ENCODE results near the gene SPTBN1.

SPTBN1 gene

GRCh38 chr2:54558188-54559005 lies 102.3 kb downstream of the SPTBN1 start:
- peak; percentile 45 for DNase-seq

DNA sequence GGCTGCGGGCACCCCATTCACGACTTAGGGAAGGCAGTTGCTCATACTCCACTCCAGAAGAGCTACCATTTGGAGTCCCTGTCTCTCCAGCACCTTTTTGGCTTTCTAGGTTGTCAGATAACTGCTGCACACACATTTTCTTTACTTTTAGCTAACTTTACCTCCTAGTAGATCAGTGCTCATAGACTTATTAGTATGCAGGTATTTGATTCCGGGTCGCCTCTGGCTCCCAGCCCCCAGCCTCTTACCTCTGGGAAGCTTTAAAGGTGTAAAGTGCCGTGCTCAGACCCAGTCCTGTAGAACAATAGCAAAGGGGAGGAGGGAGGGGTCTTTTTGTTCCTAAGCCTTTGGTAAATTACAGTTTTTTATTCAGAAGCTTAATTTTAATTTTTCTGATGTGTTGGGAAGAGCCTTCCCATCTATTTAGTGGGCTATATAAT lies 102.9 kb downstream of the SPTBN1 start:
- DNase-seq, result no peak

GRCh38 chr2:54559593-54560145 lies 103.5 kb downstream of the SPTBN1 start:
- DNase-seq, result no peak

DNA sequence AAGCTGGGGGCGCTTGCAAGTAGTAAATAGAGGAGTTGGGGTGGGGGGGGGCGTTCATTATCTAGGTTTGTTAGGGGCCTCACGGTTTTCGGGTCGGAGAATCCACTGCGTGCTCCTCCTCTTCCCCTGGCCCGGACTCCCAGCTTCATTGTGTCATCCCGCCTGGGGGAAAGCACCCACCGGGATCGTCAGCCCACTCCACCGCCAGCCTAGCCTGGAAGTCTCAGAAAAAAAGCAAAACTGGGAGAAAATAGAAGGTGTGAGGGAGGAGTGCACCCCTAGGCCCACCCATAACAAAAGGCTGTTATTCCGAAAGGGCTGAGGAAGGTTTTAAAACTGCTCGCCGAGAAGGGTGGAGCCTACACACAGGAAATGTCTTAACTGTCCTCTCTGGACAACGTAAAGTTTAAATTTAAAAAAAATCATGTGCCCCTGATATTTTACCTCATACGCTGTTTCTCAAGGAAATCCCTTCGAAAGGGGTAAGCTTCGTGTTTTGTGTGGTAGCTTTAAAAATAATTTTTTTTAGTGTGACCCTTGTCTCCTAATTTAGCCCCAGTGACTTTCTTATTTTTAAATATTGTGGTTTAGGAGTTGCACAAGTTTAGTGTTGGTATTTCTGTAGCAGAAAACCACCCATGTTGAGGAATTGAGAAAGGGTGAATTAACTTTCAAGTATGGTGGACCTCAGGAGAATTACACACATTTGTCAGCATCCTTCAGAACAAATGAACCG lies 104.2 kb downstream of the SPTBN1 start:
- DNase-seq, result no peak

GRCh38 chr2:54561010-54561409 lies 104.9 kb downstream of the SPTBN1 start:
- no peak for DNase-seq

DNA sequence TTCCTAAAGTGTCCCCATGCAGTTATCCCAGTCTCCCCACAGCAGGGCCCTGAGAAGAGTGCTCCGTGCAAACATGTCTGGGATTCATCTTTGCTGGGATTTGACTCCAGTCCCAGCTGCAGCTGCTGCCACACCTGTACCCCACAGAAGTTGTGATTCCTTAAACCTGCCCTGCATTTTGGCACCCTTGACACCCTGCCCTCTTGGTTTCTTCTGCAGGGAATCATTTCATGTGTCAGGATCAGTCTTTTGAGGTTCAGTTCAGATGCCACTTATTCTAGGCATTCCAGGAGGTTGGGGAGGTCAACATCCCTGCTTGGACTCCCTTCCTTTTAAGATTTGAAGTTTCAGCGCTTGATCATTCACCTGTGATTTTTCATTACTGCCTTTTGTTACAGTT lies 108.3 kb downstream of the SPTBN1 start:
- no peak for DNase-seq

GRCh38 chr2:54565551-54565950 lies 109.4 kb downstream of the SPTBN1 start:
- DNase-seq, result no peak

DNA sequence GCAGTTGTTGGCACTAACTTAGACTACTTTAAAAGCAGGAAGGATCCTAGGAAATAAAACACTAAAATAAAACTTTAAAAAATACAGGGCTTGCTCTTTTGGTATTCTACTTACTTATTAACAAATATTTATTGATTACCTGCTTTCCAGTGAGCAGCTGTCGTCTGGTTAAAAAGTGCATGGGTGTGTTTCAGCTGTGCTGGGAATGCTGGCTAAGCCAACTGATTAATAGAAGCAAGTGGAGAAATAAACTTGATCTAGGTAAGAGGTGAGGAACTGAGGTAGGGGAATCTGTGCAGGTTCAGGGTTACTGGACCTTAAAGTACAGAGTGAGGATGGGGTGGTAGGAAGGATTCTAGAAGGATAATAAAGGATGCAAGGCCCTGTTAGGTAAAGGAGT lies 110.8 kb downstream of the SPTBN1 start:
- no peak for DNase-seq

DNA sequence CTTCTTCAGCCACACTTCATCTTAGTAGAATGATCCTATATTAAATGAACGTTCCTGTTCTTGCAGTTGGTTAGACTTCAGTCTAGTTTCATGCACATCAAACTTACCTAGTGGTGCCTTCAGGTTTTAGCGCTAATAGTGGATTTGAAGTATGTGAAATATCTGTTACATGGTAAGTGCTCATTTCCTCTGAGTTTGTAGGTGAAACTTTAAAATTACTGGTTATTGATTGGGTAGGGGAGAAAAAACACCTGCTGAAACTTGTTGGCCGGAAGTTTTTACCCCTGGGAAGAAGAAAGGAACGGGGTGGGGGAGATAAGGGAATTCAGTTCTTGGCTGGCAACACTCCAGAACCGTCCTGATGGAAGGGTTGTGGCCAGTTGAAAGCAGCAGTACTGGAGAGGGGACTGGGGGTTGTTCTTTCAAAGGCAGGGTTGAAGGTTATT lies 112.8 kb downstream of the SPTBN1 start:
- no peak for DNase-seq

- no peak for DNase-seq
Observed at GRCh38 chr2:54569745-54570301, 113.7 kb downstream of the SPTBN1 start.

GRCh38 chr2:54570321-54570855 lies 114.3 kb downstream of the SPTBN1 start:
- DNase-seq, result no peak

DNA sequence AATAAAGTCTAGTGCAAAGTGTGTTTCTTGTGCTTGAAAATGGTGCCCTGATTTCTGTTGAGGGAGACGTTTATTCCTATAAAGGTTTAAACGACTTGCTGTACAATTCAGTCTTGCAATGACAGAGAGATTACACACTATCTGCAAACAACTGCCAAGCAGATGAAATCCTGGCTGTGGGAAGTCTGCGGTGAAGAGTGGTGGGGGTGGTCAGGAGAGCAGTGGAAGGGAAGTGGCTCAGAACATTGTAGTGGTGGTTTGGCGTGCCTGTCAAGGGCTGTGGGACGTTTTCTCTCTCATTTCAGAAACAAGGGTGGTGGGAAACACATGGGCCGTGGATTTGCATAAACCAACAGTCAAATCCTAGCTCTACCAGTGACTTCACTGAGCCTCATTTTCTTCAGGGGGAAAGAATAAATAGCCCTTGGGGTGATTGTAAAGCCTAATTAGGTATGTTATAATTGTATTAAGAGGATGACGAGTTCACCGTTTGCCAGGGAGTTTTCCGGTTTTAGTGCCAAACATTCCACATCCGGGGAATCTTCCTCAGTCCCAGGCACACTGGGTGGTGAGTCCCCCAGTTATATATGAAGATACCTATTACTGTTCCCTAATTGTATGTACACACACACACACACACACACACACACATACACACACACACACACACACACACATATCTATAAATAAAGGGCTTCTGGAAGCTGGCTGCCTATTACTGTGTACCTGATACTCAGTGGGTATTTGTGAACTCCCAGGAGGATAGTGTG lies 115.0 kb downstream of the SPTBN1 start:
- no peak for DNase-seq

GRCh38 chr2:54572262-54572635 lies 116.1 kb downstream of the SPTBN1 start:
- no peak for DNase-seq

GRCh38 chr2:54572636-54573536 lies 116.8 kb downstream of the SPTBN1 start:
- no peak for DNase-seq

- DNase-seq, result no peak
Observed at GRCh38 chr2:54573537-54573919, 117.4 kb downstream of the SPTBN1 start.

GRCh38 chr2:54574107-54574859 lies 118.2 kb downstream of the SPTBN1 start:
- DNase-seq, result no peak

- no peak for DNase-seq
Observed at GRCh38 chr2:54574860-54575247, 118.7 kb downstream of the SPTBN1 start.

DNA sequence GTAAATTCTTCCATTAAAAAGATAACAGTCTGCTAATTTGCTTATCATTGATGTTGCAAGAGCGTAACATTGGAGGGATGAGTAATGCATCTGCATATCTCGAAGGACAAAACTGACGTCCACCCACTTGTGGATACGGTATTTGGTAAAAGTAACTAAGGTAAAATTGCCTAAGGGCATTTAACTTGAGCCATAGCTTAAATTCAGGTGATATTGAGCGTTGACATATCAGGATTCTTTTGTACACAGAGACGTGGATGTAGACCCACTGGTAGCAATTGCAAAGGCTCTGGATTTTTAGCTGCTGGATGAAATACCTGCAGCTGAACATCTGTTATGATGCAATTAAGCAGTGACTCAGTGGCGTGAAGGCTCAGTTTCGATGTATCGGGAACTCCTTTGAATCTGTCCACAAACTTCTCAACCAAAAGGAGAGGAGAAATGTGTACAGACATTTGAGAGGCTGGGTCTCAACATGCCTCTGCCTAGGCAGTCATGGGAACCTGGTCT lies 119.3 kb downstream of the SPTBN1 start:
- DNase-seq, result no peak

DNA sequence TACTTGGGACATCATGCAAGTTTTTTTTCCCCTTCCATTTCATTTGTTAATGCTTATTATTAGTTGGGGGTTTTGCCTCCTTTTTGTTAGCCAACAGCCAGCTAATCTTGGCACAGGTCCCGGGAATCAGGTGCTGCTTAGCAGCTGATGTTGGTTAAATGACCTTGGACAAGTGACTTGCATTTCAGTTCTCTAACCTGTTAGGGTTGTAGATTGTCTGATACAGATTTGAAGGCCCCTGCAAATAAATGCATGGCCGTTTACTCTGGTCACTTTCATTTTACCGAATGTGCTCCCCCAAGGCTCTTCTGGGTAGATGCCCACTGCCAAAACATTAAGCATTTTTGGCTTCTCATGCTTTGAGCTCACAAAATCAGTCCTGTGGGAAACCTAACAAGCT lies 120.9 kb downstream of the SPTBN1 start:
- DNase-seq, result peak; percentile 48

DNA sequence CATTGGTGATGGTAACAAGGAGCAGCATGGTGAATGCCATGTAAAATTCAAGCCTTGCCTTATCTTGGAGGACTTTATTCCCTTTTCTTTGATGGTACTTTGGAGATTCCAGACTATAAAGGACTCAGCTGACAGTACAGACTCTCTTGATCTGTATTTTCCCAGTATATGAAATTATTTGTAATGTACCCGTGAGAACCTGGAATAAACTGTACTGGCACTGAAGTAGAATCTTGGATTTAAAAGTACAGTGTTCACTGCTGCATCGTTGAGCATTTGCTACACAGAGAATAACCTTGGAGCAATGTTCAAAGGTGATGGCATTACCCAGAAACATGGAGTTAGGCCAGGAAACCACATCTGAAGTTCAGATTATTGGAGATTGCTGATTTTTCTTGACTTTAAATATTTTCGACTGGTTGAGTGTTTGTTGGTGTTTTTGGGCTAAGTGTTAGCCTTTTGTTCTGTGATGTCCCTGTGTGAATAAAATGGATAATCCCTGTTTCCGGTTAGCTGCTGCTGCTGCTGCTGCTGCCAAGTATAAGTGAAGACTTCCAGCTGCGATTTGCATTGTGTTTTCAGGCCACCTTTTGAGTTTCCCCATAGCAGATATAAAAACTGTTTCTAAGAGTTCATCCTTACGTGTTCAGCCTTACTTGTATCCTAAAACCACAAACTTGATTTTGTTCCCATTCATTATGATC lies 122.0 kb downstream of the SPTBN1 start:
- DNase-seq, result no peak

All from NCI-H774 (cell line).